GM12878 (cell line): Measurements from ENCODE around the gene YARS1. TPM values are rescaled to one million over a fixed set of nuclear protein-coding genes. Genes with fewer than 3 reads are reported as not detected.

Experiments
- BCL11A ChIP-seq: IDR thresholded peaks from 2 replicates; pipeline ENCODE4 v1.6.1; 2011; ENCODE audit warnings: low read depth, low read length
- DPF2 ChIP-seq: fragments of 450-650 bp; IDR thresholded peaks from 2 replicates; pipeline ENCODE4 v1.6.1; 2017; ENCODE audit warnings: mild to moderate bottlenecking
- KAT2A ChIP-seq: conservative IDR thresholded peaks from 2 replicates; pipeline ENCODE4 v1.6.1; 2011; ENCODE audit warnings: low read depth, low read length; ENCODE audit not compliant: control insufficient read depth
- MEF2A ChIP-seq: IDR thresholded peaks from 2 replicates; pipeline ENCODE4 v1.6.1; 2011; ENCODE audit warnings: low read depth, mild to moderate bottlenecking, low read length, moderate library complexity; ENCODE audit not compliant: insufficient read depth
- MLLT1 ChIP-seq: fragments of 450-650 bp; IDR thresholded peaks from 2 replicates; pipeline ENCODE4 v1.6.1; 2016; ENCODE audit warnings: mild to moderate bottlenecking
- MTA3 ChIP-seq: IDR thresholded peaks from 2 replicates; pipeline ENCODE4 v1.6.1; 2012; ENCODE audit warnings: low read length, inconsistent platforms, borderline replicate concordance
- MYB ChIP-seq: fragments of 150-350 bp; IDR thresholded peaks from 2 replicates; pipeline ENCODE4 v1.6.1; 2014; ENCODE audit warnings: mild to moderate bottlenecking, low read depth, low read length, borderline replicate concordance
- NR2C2 ChIP-seq: IDR thresholded peaks from 2 replicates; pipeline ENCODE4 v1.6.1; 2011; ENCODE audit warnings: borderline replicate concordance, low read depth; ENCODE audit not compliant: control insufficient read depth, insufficient read length
- RCOR1 ChIP-seq: conservative IDR thresholded peaks from 2 replicates; pipeline ENCODE4 v1.6.1; 2012; ENCODE audit warnings: low read depth, low read length, improper control_type of control experiment
- SMARCA5 ChIP-seq: fragments of 450-650 bp; IDR thresholded peaks from 2 replicates; pipeline ENCODE4 v1.6.1; 2017; ENCODE audit warnings: mild to moderate bottlenecking
- ZBTB11 ChIP-seq: fragments of 450-650 bp; formaldehyde crosslinking; IDR thresholded peaks from 2 replicates; pipeline ENCODE4 v1.5.0; 2022; ENCODE audit warnings: mild to moderate bottlenecking, missing genetic modification characterization
- ZNF24 ChIP-seq: fragments of 450-650 bp; IDR thresholded peaks from 2 replicates; pipeline ENCODE4 v1.6.1; 2017; ENCODE audit warnings: antibody characterized with exemption, mild to moderate bottlenecking
- polyA plus RNA-seq, 11 experiments: library from polyadenylated mRNA; depleted of rRNA in 4 of 11; unstranded in 6 of 11; stranded (reverse) in 5 of 11; fragments of >200 nt; fragmentation: Nextera tagmentation in 4 of 11; fragmentation: Illumina TruSeq in 1 of 11; extraction: Ambion mirVana in 4 of 11; extraction: Trizol in 1 of 11; gene quantifications; 1 replicate in 1 of 11; 2 replicates in 10 of 11; pipeline versions ENCODE4 v1.2.1 to v1.2.3, GENCODE V29; 2011 to 2016; ENCODE audit warnings: inconsistent platforms in 2 of 11, missing spikeins in 2 of 11, low read depth in 1 of 11
- total RNA-seq, 4 experiments: library from RNA; depleted of rRNA in 3 of 4; stranded (reverse); fragments of >200 nt in 3 of 4; fragmentation: Illumina TruSeq in 1 of 4; extraction: Trizol in 1 of 4; gene quantifications; 2 replicates each; pipeline versions ENCODE4 v1.2.1 to v1.2.3, GENCODE V29; 2013 to 2021
- TF ChIP-seq, protein P1 (sequence below): fragments of 450-650 bp; IDR thresholded peaks from 2 replicates; pipeline ENCODE4 v1.6.1; 2017; ENCODE audit warnings: mild to moderate bottlenecking, moderate library complexity
- TF ChIP-seq, protein P2 (sequence below): IDR thresholded peaks from 2 replicates; pipeline ENCODE4 v1.6.1; 2012; ENCODE audit warnings: low read length, inconsistent platforms
- TF ChIP-seq, protein P3 (sequence below): fragments of 150-350 bp; IDR thresholded peaks from 2 replicates; pipeline ENCODE4 v1.6.1; 2016; ENCODE audit warnings: low read depth, low read length

YARS1 gene
- total and polyA plus RNA-seq, 10 of the 15 experiments (the other 5 are each of a cell fraction or from before 2014, with no cell fraction given) = 39.9 to 202 (median 136) TPM

DNA sequence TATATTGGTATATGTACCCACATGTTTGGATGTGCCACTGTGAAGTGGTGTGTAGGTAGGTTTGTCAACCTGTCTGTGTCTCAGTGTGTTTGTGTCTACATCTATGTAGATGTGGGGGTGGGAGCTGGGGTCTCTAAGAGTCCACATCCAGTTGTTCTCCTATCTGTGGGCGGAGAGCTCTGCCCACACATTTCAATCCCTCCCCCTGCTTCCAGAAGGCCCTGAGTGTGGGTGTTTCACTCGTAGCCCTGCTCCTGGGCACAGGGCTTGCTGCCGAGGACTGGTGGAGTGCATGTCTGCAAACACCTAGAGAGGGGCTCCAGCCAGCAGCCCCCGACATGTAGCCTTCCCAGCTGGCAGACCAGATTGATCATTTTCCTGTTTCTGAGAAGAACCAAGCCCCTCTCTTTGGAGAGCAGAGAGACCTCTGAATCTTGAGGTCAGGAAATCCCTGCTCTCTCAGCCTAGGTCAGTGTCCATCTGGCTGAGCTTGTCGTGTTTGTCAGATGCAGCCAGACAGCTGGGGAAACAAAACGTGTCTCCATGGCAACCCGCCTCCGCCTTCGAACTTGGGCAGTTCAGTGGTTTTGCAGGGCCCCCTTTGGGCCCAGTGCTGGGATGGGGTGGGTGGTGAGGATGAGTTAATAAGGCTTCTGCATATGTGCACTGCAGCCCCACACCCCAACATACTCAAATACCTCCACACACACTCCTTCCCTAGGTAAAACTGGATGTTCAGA is 83.4 kb downstream of the YARS1 start (continued):
- TF ChIP-seq MLLT1 (no peak), ZBTB11 (CRISPR knock-in tag) (no peak), BCL11A (no peak), RCOR1 (no peak), SMARCA5 (no peak), NR2C2 (no peak), MEF2A (no peak), ZNF24 (no peak), KAT2A (no peak), MTA3 (no peak), MYB (no peak), DPF2 (peak; percentile 63)
- TF ChIP-seq, protein P1, sequence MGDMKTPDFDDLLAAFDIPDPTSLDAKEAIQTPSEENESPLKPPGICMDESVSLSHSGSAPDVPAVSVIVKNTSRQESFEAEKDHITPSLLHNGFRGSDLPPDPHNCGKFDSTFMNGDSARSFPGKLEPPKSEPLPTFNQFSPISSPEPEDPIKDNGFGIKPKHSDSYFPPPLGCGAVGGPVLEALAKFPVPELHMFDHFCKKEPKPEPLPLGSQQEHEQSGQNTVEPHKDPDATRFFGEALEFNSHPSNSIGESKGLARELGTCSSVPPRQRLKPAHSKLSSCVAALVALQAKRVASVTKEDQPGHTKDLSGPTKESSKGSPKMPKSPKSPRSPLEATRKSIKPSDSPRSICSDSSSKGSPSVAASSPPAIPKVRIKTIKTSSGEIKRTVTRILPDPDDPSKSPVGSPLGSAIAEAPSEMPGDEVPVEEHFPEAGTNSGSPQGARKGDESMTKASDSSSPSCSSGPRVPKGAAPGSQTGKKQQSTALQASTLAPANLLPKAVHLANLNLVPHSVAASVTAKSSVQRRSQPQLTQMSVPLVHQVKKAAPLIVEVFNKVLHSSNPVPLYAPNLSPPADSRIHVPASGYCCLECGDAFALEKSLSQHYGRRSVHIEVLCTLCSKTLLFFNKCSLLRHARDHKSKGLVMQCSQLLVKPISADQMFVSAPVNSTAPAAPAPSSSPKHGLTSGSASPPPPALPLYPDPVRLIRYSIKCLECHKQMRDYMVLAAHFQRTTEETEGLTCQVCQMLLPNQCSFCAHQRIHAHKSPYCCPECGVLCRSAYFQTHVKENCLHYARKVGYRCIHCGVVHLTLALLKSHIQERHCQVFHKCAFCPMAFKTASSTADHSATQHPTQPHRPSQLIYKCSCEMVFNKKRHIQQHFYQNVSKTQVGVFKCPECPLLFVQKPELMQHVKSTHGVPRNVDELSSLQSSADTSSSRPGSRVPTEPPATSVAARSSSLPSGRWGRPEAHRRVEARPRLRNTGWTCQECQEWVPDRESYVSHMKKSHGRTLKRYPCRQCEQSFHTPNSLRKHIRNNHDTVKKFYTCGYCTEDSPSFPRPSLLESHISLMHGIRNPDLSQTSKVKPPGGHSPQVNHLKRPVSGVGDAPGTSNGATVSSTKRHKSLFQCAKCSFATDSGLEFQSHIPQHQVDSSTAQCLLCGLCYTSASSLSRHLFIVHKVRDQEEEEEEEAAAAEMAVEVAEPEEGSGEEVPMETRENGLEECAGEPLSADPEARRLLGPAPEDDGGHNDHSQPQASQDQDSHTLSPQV = no peak
- TF ChIP-seq, protein P2, sequence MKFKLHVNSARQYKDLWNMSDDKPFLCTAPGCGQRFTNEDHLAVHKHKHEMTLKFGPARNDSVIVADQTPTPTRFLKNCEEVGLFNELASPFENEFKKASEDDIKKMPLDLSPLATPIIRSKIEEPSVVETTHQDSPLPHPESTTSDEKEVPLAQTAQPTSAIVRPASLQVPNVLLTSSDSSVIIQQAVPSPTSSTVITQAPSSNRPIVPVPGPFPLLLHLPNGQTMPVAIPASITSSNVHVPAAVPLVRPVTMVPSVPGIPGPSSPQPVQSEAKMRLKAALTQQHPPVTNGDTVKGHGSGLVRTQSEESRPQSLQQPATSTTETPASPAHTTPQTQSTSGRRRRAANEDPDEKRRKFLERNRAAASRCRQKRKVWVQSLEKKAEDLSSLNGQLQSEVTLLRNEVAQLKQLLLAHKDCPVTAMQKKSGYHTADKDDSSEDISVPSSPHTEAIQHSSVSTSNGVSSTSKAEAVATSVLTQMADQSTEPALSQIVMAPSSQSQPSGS = no peak
- TF ChIP-seq, protein P3, sequence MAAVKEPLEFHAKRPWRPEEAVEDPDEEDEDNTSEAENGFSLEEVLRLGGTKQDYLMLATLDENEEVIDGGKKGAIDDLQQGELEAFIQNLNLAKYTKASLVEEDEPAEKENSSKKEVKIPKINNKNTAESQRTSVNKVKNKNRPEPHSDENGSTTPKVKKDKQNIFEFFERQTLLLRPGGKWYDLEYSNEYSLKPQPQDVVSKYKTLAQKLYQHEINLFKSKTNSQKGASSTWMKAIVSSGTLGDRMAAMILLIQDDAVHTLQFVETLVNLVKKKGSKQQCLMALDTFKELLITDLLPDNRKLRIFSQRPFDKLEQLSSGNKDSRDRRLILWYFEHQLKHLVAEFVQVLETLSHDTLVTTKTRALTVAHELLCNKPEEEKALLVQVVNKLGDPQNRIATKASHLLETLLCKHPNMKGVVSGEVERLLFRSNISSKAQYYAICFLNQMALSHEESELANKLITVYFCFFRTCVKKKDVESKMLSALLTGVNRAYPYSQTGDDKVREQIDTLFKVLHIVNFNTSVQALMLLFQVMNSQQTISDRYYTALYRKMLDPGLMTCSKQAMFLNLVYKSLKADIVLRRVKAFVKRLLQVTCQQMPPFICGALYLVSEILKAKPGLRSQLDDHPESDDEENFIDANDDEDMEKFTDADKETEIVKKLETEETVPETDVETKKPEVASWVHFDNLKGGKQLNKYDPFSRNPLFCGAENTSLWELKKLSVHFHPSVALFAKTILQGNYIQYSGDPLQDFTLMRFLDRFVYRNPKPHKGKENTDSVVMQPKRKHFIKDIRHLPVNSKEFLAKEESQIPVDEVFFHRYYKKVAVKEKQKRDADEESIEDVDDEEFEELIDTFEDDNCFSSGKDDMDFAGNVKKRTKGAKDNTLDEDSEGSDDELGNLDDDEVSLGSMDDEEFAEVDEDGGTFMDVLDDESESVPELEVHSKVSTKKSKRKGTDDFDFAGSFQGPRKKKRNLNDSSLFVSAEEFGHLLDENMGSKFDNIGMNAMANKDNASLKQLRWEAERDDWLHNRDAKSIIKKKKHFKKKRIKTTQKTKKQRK = no peak
